Inflammatory macrophage treated with lipopolysaccharide for 4 hours (primary cell): Measurements from ENCODE around the gene OSBP.
A peak's percentile ranks its signal among the peaks of the same experiment; 100 is the strongest.
"Not testable (repeated sequence)": the region's sequence is repeated elsewhere in the genome, so short reads cannot be mapped to it uniquely, and the experiment has no call there.

Experiments used
- DNase-seq: peaks from one replicate; pipeline ENCODE4 v3.0.0-alpha.2; 2020

OSBP gene

GRCh38 chr11:59615637-59616395, at the start of gene OSBP:
Gene OSBP (minus strand): TSS chr11:59615774. CDS start chr11:59615664, 110 bp downstream.
- peak; percentile 100 for DNase-seq

GRCh38 chr11:59660621-59661020, 45.0 kb upstream of the OSBP start:
- peak; percentile 52 for DNase-seq

GRCh38 chr11:59659981-59660380, 44.4 kb upstream of the OSBP start:
- DNase-seq, result peak; percentile 29

- no peak for DNase-seq
Observed at GRCh38 chr11:59658036-59658435, 42.5 kb upstream of the OSBP start.

GRCh38 chr11:59654893-59655292, 39.3 kb upstream of the OSBP start:
- DNase-seq, result no peak

GRCh38 chr11:59647245-59647980, 31.8 kb upstream of the OSBP start:
- DNase-seq, result peak; percentile 75

- DNase-seq, result no peak
Observed at GRCh38 chr11:59644528-59644927, 29.0 kb upstream of the OSBP start.

- DNase-seq, result no peak
Observed at GRCh38 chr11:59643390-59643789, 27.8 kb upstream of the OSBP start.

- no peak for DNase-seq
Observed at GRCh38 chr11:59641156-59641555, 25.6 kb upstream of the OSBP start.

GRCh38 chr11:59630493-59630892, 14.9 kb upstream of the OSBP start:
- no peak for DNase-seq

- DNase-seq, result no peak
Observed at GRCh38 chr11:59629996-59630395, 14.4 kb upstream of the OSBP start.

GRCh38 chr11:59626969-59627368, 11.4 kb upstream of the OSBP start:
- not testable (repeated sequence) for DNase-seq

GRCh38 chr11:59625703-59626102, 10.1 kb upstream of the OSBP start:
- DNase-seq, result no peak

GRCh38 chr11:59617876-59618275, 2.3 kb upstream of the OSBP start:
- DNase-seq, result no peak

- no peak for DNase-seq
Observed at GRCh38 chr11:59616396-59616982, 915 bp upstream of the OSBP start.

GRCh38 chr11:59615120-59615636, 396 bp downstream of the OSBP start:
- DNase-seq, result peak; percentile 15

- DNase-seq, result no peak
Observed at GRCh38 chr11:59614277-59615119, 1.1 kb downstream of the OSBP start.

- no peak for DNase-seq
Observed at GRCh38 chr11:59611570-59612565, 3.7 kb downstream of the OSBP start.

- no peak for DNase-seq
Observed at GRCh38 chr11:59610289-59610688, 5.3 kb downstream of the OSBP start.

GRCh38 chr11:59607703-59608454, 7.7 kb downstream of the OSBP start:
- DNase-seq, result no peak

- DNase-seq, result no peak
Observed at GRCh38 chr11:59602432-59602831, 13.1 kb downstream of the OSBP start.
